Gastroesophageal sphincter (tissue), 3 donors: Measurements from ENCODE around the gene MTG2.

Experiments used
- CTCF ChIP-seq, 4 experiments: fragments of 200-600 bp in 2 of 4; fragments of 450-650 bp in 2 of 4; sonication (generic) in 1 of 4; IDR thresholded peaks; one replicate each; pipeline ENCODE4 v1.5.1; 2017 to 2019; ENCODE audit warnings: antibody characterized with exemption in 4 of 4, mild to moderate bottlenecking in 2 of 4, moderate library complexity in 2 of 4
- POLR2AphosphoS5 ChIP-seq: sonication (generic); formaldehyde crosslinking; IDR thresholded peaks from one replicate; pipeline ENCODE4 v1.6.1; 2017; ENCODE audit warnings: antibody characterized with exemption

- no peak for TF ChIP-seq CTCF (IDR thresholded peaks at IDR 0.05)
- no peak for TF ChIP-seq POLR2AphosphoS5
These were observed 40.1 kb downstream of the MTG2 start for GRCh38 chr20:62222972-62223371.
